ENCODE results near the gene TSPAN33. TPM values are rescaled to one million over a fixed set of nuclear protein-coding genes. Genes with fewer than 3 reads are reported as not detected.

Gene TSPAN33
- total and polyA plus RNA-seq, 10 of the 15 experiments (the other 5 are each of a cell fraction or from before 2014, with no cell fraction given): 12.0 to 123 (median 86.3) TPM

DNA sequence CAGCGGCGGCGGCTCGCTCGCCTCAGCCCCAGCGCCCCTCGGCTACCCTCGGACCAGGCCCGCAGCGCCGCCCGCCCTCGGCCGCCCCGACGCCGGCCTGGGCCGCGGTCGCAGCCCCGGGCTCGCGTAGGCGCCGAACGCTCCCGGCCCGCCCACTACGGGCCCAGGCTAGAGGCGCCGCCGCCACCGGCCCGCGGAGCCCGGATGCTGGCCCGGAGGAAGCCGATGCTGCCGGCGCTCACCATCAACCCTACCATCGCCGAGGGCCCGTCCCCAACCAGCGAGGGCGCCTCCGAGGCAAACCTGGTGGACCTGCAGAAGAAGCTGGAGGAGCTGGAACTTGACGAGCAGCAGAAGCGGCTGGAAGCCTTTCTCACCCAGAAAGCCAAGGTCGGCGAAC, 18.2 kb upstream of the TSPAN33 start (continued):
- TF ChIP-seq, protein P1, sequence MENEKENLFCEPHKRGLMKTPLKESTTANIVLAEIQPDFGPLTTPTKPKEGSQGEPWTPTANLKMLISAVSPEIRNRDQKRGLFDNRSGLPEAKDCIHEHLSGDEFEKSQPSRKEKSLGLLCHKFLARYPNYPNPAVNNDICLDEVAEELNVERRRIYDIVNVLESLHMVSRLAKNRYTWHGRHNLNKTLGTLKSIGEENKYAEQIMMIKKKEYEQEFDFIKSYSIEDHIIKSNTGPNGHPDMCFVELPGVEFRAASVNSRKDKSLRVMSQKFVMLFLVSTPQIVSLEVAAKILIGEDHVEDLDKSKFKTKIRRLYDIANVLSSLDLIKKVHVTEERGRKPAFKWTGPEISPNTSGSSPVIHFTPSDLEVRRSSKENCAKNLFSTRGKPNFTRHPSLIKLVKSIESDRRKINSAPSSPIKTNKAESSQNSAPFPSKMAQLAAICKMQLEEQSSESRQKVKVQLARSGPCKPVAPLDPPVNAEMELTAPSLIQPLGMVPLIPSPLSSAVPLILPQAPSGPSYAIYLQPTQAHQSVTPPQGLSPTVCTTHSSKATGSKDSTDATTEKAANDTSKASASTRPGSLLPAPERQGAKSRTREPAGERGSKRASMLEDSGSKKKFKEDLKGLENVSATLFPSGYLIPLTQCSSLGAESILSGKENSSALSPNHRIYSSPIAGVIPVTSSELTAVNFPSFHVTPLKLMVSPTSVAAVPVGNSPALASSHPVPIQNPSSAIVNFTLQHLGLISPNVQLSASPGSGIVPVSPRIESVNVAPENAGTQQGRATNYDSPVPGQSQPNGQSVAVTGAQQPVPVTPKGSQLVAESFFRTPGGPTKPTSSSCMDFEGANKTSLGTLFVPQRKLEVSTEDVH (IDR thresholded peaks at IDR 0.05; ENCODE audit: low read depth, partially characterized antibody): no peak
- TF ChIP-seq FOXM1 (IDR thresholded peaks at IDR 0.05; ENCODE audit: low read depth, low read length) (no peak), WRNIP1 (IDR thresholded peaks at IDR 0.05; ENCODE audit: borderline replicate concordance, low read depth, low read length) (no peak), TBL1XR1 (IDR thresholded peaks at IDR 0.05; ENCODE audit: low read depth, low read length) (no peak), E2F4 (IDR thresholded peaks at IDR 0.05; ENCODE audit: low read depth, low read length) (no peak), POLR2AphosphoS2 (IDR thresholded peaks at IDR 0.05; ENCODE audit: low read depth, low read length) (no peak), SREBF2 (IDR thresholded peaks at IDR 0.05; ENCODE audit: low read length) (no peak), EP300 (IDR thresholded peaks at IDR 0.05; ENCODE audit: borderline replicate concordance in 1 of 2, control insufficient read depth in 1 of 2, low read depth in 2 of 2, low read length in 2 of 2) (no peak), CREM (IDR thresholded peaks at IDR 0.05; ENCODE audit: low read depth) (no peak)

DNA sequence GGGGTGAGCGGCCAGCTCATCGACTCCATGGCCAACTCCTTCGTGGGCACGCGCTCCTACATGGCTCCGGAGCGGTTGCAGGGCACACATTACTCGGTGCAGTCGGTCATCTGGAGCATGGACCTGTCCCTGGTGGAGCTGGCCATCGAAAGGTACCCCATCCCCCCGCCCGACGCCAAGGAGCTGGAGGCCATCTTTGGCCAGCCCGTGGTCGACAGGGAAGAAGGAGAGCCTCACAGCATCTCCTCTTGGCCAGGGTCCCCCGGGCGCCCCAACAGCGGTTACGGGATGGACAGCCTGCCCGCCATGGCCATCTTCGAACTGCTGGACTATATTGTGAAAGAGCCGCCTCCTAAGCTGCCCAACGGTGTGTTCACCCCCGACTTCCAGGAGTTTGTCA, 17.4 kb upstream of the TSPAN33 start:
- ChIA-PET RAD21 (ENCODE audit: unreplicated experiment) (no interaction called here), CTCF (interaction anchor here (1.6 kb wide), 1 partner anchor 37 kb away, joined by 6 read pairs; no protein-coding TSS in a partner anchor), SMC1A (ENCODE audit: uncharacterized antibody, unreplicated experiment) (interaction anchor here (2.5 kb wide), 1 partner anchor 8 kb away, joined by 20 read pairs; no protein-coding TSS in a partner anchor), POLR2A (interaction anchor here (1.2 kb wide), 1 partner anchor 13 kb away, joined by 4 read pairs; no protein-coding TSS in a partner anchor)
- no peak overlapping the region for H3K4me3 ChIP-seq
- peaks cover 3% of the 10 kb centered on the region; the same call in 1 of the 3 replicates for H3K9me3 ChIP-seq (replicated peaks; ENCODE audit: control insufficient read depth, insufficient read depth, low read length)
- BruUV-seq (replicated peaks): no TSS peak
- H3K27ac ChIP-seq (ENCODE audit: control insufficient read depth, insufficient read depth): no peak overlapping the region
- H3K4me2 ChIP-seq (ENCODE audit: control insufficient read depth, insufficient read depth): no peak overlapping the region
- ATAC-seq (no peak), FAIRE-seq (no peak), DNase-seq (ENCODE audit: low read depth, low spot score) (no peak)
- no peaks in the 10 kb centered on the region for H4K20me1 ChIP-seq (ENCODE audit: control insufficient read depth, insufficient read depth)
- no peaks in the 10 kb centered on the region for H3K79me2 ChIP-seq (ENCODE audit: control insufficient read depth, insufficient read depth, low read length)
- in situ Hi-C loops (cut with MboI): no loop called here
- H3K36me3 ChIP-seq (ENCODE audit: control insufficient read depth in 2 of 2, insufficient read depth in 2 of 2, low read length in 1 of 2): no peaks in the 10 kb centered on the region
- H2AFZ ChIP-seq (ENCODE audit: control insufficient read depth, low read depth, low read length): no peak overlapping the region
- intact Hi-C loops (cut with micrococcal nuclease; ENCODE audit: unreplicated experiment): no loop called here
- WGBS (ENCODE audit: insufficient coverage, insufficient replicate concordance, low lambda C conversion rate, missing lambda C conversion rate): 93% methylated on average over 24 of the region's 24 CpGs
- H3K27me3 ChIP-seq (replicated peaks in 1 of 2; ENCODE audit: control insufficient read depth in 2 of 2, insufficient read depth in 2 of 2, low read length in 1 of 2): no peaks in the 10 kb centered on the region
- no peak overlapping the region for H3K9ac ChIP-seq (ENCODE audit: control insufficient read depth, insufficient read depth, low read length)
- H3K4me1 ChIP-seq (ENCODE audit: control insufficient read depth, insufficient read depth, low read length): peaks cover 18% of the 10 kb centered on the region
- TF ChIP-seq SIX5 (IDR thresholded peaks at IDR 0.05; ENCODE audit: low read depth, low read length, severe bottlenecking) (no peak), MXI1 (IDR thresholded peaks at IDR 0.05; ENCODE audit: low read depth, low read length) (no peak), CBX5 (IDR thresholded peaks at IDR 0.05; ENCODE audit: low read depth) (no peak), TBL1XR1 (IDR thresholded peaks at IDR 0.05; ENCODE audit: low read depth, low read length) (no peak), MEF2B (IDR thresholded peaks at IDR 0.05; ENCODE audit: partially characterized antibody, poor library complexity, severe bottlenecking) (no peak)
- TF ChIP-seq, protein P2, sequence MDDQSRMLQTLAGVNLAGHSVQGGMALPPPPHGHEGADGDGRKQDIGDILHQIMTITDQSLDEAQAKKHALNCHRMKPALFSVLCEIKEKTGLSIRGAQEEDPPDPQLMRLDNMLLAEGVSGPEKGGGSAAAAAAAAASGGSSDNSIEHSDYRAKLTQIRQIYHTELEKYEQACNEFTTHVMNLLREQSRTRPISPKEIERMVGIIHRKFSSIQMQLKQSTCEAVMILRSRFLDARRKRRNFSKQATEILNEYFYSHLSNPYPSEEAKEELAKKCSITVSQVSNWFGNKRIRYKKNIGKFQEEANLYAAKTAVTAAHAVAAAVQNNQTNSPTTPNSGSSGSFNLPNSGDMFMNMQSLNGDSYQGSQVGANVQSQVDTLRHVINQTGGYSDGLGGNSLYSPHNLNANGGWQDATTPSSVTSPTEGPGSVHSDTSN (IDR thresholded peaks at IDR 0.05; ENCODE audit: insufficient replicate concordance, low read depth, low read length): no peak

Measured in GM12878 (cell line).